IMR-90 (cell line): Measurements from ENCODE around the gene TLNRD1. TPM values are rescaled to one million over a fixed set of nuclear protein-coding genes. Genes with fewer than 3 reads are reported as not detected.

ENCODE experiments used
- ATAC-seq: fragments of 200-7000 bp; cut with Tn5 transposase; 2 replicates; pipeline ENCODE4 v1.9.1; 2020; ENCODE audit warnings: low read depth, mild to moderate bottlenecking, moderate library complexity
- BruUV-seq: library from RNA; stranded (reverse); fragments of 400-500 nt; replicated peaks from 2 replicates; lab custom pipeline; 2021; lab: Mats Ljungman, UMichigan
- CTCF ChIA-PET: fragments of 300-600 bp; formaldehyde crosslinking; extraction: SDS; loops from one replicate; lab custom pipeline; 2021; ENCODE audit warnings: antibody characterized with exemption; lab: Yijun Ruan, JAX
- POLR2A ChIA-PET: fragments of 300-600 bp; sonication (Branson Sonifier 250); formaldehyde crosslinking; loops from one replicate; lab custom pipeline; 2022; ENCODE audit warnings: antibody characterized with exemption; ENCODE audit not compliant: unreplicated experiment; lab: Charles Lee
- DNase-seq: peaks from one replicate; pipeline ENCODE4 v3.0.0; 2013
- H2AFZ ChIP-seq: replicated peaks from 2 replicates; pipeline ENCODE3; 2013; ENCODE audit warnings: low read length, mild to moderate bottlenecking; ENCODE audit not compliant: poor library complexity
- H2AK5ac ChIP-seq: 2 replicates; pipeline ENCODE4 v1.6.1; 2013; ENCODE audit warnings: low read depth, low read length, inconsistent platforms
- H2AK9ac ChIP-seq: replicated peaks from 2 replicates; pipeline ENCODE3; 2013; ENCODE audit warnings: mild to moderate bottlenecking, low read depth, low read length, moderate library complexity; ENCODE audit not compliant: poor library complexity
- H2BK120ac ChIP-seq: 2 replicates; pipeline ENCODE4 v1.6.1; 2013; ENCODE audit warnings: low read depth, low read length, inconsistent platforms
- H2BK15ac ChIP-seq: 3 replicates; pipeline ENCODE4 v1.6.1; 2013; ENCODE audit warnings: low read depth, low read length, inconsistent platforms
- H2BK20ac ChIP-seq: 2 replicates; pipeline ENCODE4 v1.6.1; 2013; ENCODE audit warnings: low read depth, mild to moderate bottlenecking, inconsistent platforms, low read length, moderate library complexity
- H2BK5ac ChIP-seq: 2 replicates; pipeline ENCODE4 v1.6.1; 2013; ENCODE audit warnings: mild to moderate bottlenecking, low read depth, low read length, inconsistent platforms; ENCODE audit not compliant: poor library complexity, severe bottlenecking
- H3K14ac ChIP-seq: replicated peaks from 2 replicates; pipeline ENCODE4 v1.6.1; 2013; ENCODE audit warnings: low read depth, low read length, inconsistent platforms
- H3K18ac ChIP-seq: 2 replicates; pipeline ENCODE4 v1.6.1; 2013; ENCODE audit warnings: low read depth, low read length, control low read depth
- H3K23ac ChIP-seq: 2 replicates; pipeline ENCODE4 v1.6.1; 2013; ENCODE audit warnings: low read depth, low read length, inconsistent platforms
- H3K27ac ChIP-seq: 2 replicates; pipeline ENCODE4 v1.5.1; 2013; ENCODE audit warnings: mild to moderate bottlenecking, control low read depth, low read length; ENCODE audit not compliant: insufficient read depth
- H3K27me3 ChIP-seq: 2 replicates; pipeline ENCODE4 v1.6.1; 2013; ENCODE audit warnings: low read length; ENCODE audit not compliant: control insufficient read depth, insufficient read depth
- H3K36me3 ChIP-seq: 2 replicates; pipeline ENCODE4 v1.6.1; 2013; ENCODE audit warnings: low read length, mixed read lengths; ENCODE audit not compliant: control insufficient read depth, insufficient read depth
- H3K4ac ChIP-seq: 2 replicates; pipeline ENCODE4 v1.6.1; 2013; ENCODE audit warnings: low read depth, low read length, inconsistent platforms
- H3K4me1 ChIP-seq: 2 replicates; pipeline ENCODE4 v1.6.1; 2013; ENCODE audit warnings: low read length, mixed read lengths; ENCODE audit not compliant: control insufficient read depth, insufficient read depth
- H3K4me2 ChIP-seq: 2 replicates; pipeline ENCODE4 v1.6.1; 2013; ENCODE audit warnings: low read depth, mild to moderate bottlenecking, control low read depth, low read length, moderate library complexity
- H3K4me3 ChIP-seq: 2 replicates; pipeline ENCODE4 v1.5.1; 2013; ENCODE audit warnings: low read depth, mild to moderate bottlenecking, control low read depth, low read length, moderate library complexity; ENCODE audit not compliant: insufficient read depth
- H3K56ac ChIP-seq: 2 replicates; pipeline ENCODE4 v1.6.1; 2013; ENCODE audit warnings: low read length, inconsistent platforms; ENCODE audit not compliant: insufficient read depth; ENCODE audit errors: extremely low read depth
- H3K79me1 ChIP-seq, 2 experiments: 2 replicates each; pipeline ENCODE4 v1.6.1; 2013; ENCODE audit warnings: low read length in 2 of 2, inconsistent platforms in 1 of 2, low read depth in 1 of 2
- H3K9ac ChIP-seq: 2 replicates; pipeline ENCODE4 v1.6.1; 2013; ENCODE audit warnings: low read depth, low read length, control low read depth
- H3K9me1 ChIP-seq: 2 replicates; pipeline ENCODE4 v1.6.1; 2013; ENCODE audit warnings: low read length, inconsistent platforms; ENCODE audit not compliant: insufficient read depth
- H3K9me3 ChIP-seq: 2 replicates; pipeline ENCODE4 v1.6.1; 2013; ENCODE audit warnings: low read length; ENCODE audit not compliant: control insufficient read depth, insufficient read depth
- H4K20me1 ChIP-seq: 2 replicates; pipeline ENCODE4 v1.6.1; 2013; ENCODE audit warnings: low read length, inconsistent platforms; ENCODE audit not compliant: insufficient read depth
- H4K5ac ChIP-seq: 2 replicates; pipeline ENCODE4 v1.6.1; 2013; ENCODE audit warnings: mild to moderate bottlenecking, low read depth, low read length, control low read depth
- H4K8ac ChIP-seq, 2 experiments: 2 replicates each; pipeline ENCODE4 v1.6.1; 2013; ENCODE audit warnings: low read depth in 2 of 2, low read length in 2 of 2, control low read depth in 1 of 2, inconsistent platforms in 1 of 2
- H4K91ac ChIP-seq: 2 replicates; pipeline ENCODE4 v1.6.1; 2013; ENCODE audit warnings: low read depth, low read length, inconsistent platforms; ENCODE audit not compliant: insufficient read depth
- WGBS, 2 experiments: methylation state at CpG; one replicate each; pipeline versions ENCODE4 v1.1.5 to v1.1.7; 2013; ENCODE audit warnings: missing lambda C conversion rate in 2 of 2; ENCODE audit not compliant: insufficient read length in 1 of 2; ENCODE audit errors: extremely low coverage in 2 of 2; 5-methylcytosine and 5-hydroxymethylcytosine counted together
- dilution Hi-C: fragments of 300-500 bp; cut with HindIII; formaldehyde crosslinking; loops from one replicate; pipeline ENCODE4 v1.14.3; 2018; ENCODE audit warnings: low sequenced_read_pairs; ENCODE audit not compliant: unreplicated experiment
- in situ Hi-C: fragments of 300-500 bp; cut with MboI; formaldehyde crosslinking; loops from 3 replicates; pipeline ENCODE4 v1.14.3; 2019; ENCODE audit warnings: low sequenced_read_pairs, inconsistent platforms, mixed read lengths
- intact Hi-C: fragments of 100-400 bp; cut with micrococcal nuclease; formaldehyde crosslinking; loops from 2 replicates; pipeline ENCODE4 v1.10.0; 2022
- polyA plus RNA-seq, 3 experiments: library from polyadenylated mRNA; depleted of rRNA; stranded (reverse); fragments of >200 nt; gene quantifications; 2 replicates each; pipeline ENCODE4 v1.2.3, GENCODE V29; 2012; ENCODE audit warnings: low replicate concordance in 1 of 3
- total RNA-seq: library from RNA; depleted of rRNA; stranded (reverse); fragments of >200 nt; gene quantifications from 2 replicates; pipeline ENCODE4 v1.2.3, GENCODE V29; 2012
- TF ChIP-seq, protein P1 (sequence below): fragments of 150-350 bp; IDR thresholded peaks from 2 replicates; pipeline ENCODE4 v1.6.1; 2017; ENCODE audit warnings: mild to moderate bottlenecking, antibody characterized with exemption, low read length, low read depth
- TF ChIP-seq, protein P2 (sequence below): fragments of 150-350 bp; IDR thresholded peaks from 2 replicates; pipeline ENCODE4 v1.6.1; 2016; ENCODE audit warnings: low read depth, mild to moderate bottlenecking, low read length, moderate library complexity, borderline replicate concordance

Gene TLNRD1
- total and polyA plus RNA-seq, 2 of the 4 experiments (the other 2 are of a cell fraction), result 2.2 to 6.8 TPM

DNA sequence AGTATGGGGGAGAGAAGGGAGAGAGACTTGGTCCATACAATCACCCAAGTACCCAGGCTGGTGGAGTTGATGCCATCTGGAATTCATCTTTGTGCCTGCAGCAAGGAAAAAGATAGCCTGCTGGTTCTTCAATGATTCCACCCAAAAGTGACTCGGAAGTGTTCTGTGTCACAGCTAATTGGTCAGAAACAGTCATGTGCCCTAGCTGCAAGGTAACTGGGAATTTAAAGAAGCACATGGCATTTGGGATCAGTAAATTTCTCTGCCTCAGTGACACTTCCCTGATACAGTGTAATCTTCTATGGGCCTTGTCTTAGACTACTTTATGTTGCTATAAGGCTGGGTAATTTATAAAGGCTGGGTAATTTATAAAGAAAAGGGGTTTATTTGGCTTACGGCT lies 17.5 kb downstream of the TLNRD1 start:
- no peak overlapping the region for H3K4me2 ChIP-seq
- no peaks in the 10 kb centered on the region for H3K9me3 ChIP-seq
- no peak overlapping the region for H4K5ac ChIP-seq
- H3K56ac ChIP-seq, result no peak overlapping the region
- H2BK20ac ChIP-seq, result no peak overlapping the region
- H3K9me1 ChIP-seq, result peaks cover 1% of the 10 kb centered on the region; the same call in 1 of the 2 replicates
- H3K23ac ChIP-seq, result no peak overlapping the region
- ChIA-PET CTCF (no interaction called here), POLR2A (no interaction called here)
- H4K20me1 ChIP-seq, result no peaks in the 10 kb centered on the region
- TF ChIP-seq, protein P1, sequence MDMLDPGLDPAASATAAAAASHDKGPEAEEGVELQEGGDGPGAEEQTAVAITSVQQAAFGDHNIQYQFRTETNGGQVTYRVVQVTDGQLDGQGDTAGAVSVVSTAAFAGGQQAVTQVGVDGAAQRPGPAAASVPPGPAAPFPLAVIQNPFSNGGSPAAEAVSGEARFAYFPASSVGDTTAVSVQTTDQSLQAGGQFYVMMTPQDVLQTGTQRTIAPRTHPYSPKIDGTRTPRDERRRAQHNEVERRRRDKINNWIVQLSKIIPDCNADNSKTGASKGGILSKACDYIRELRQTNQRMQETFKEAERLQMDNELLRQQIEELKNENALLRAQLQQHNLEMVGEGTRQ, result peak; percentile 21; the same call in 1 of the 2 replicates
- TF ChIP-seq, protein P2, sequence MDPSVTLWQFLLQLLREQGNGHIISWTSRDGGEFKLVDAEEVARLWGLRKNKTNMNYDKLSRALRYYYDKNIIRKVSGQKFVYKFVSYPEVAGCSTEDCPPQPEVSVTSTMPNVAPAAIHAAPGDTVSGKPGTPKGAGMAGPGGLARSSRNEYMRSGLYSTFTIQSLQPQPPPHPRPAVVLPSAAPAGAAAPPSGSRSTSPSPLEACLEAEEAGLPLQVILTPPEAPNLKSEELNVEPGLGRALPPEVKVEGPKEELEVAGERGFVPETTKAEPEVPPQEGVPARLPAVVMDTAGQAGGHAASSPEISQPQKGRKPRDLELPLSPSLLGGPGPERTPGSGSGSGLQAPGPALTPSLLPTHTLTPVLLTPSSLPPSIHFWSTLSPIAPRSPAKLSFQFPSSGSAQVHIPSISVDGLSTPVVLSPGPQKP, result no peak
- no TSS peak for BruUV-seq
- H3K27ac ChIP-seq, result no peak overlapping the region
- H3K4me1 ChIP-seq, result no peaks in the 10 kb centered on the region
- no peak overlapping the region for H3K4me3 ChIP-seq
- H3K9ac ChIP-seq, result no peak overlapping the region
- no peak overlapping the region for H2BK120ac ChIP-seq
- WGBS, 2 experiments, result no CpG with 5 or more reads among the region's 2 CpGs
- no peak overlapping the region for H2BK5ac ChIP-seq
- H3K27me3 ChIP-seq, result no peaks in the 10 kb centered on the region
- no peak overlapping the region for H2AFZ ChIP-seq
- dilution Hi-C loops, result no loop called here
- no peak overlapping the region for H2AK5ac ChIP-seq
- H2BK15ac ChIP-seq, result no peak overlapping the region
- H3K4ac ChIP-seq, result no peak overlapping the region
- H3K36me3 ChIP-seq, result no peaks in the 10 kb centered on the region
- no peak overlapping the region for H4K91ac ChIP-seq
- no peak overlapping the region for H3K14ac ChIP-seq
- no peak overlapping the region for H3K18ac ChIP-seq
- H2AK9ac ChIP-seq, result no peak overlapping the region
- ATAC-seq, result no peak
- peaks cover 0 to 7% of the 10 kb centered on the region in 2 experiments; a peak in 3 of 4 replicates for H3K79me1 ChIP-seq
- in situ Hi-C loops, result no loop called here
- H4K8ac ChIP-seq, result no peak overlapping the region
- intact Hi-C loops, result no loop called here
- no peak for DNase-seq
